Liver (tissue), 3 donors: ENCODE measurements around the gene SPECC1.

ENCODE experiments used
- CTCF ChIP-seq: fragments of 150-350 bp; IDR thresholded peaks from 2 replicates; pipeline ENCODE4 v1.5.1; 2017; ENCODE audit warnings: improper control_type of control experiment, low read depth, low read length; ENCODE audit not compliant: missing input control
- JUND ChIP-seq, 2 donors: IDR thresholded peaks; 2 replicates each; pipeline ENCODE4 v1.6.1; 2016; ENCODE audit warnings: antibody characterized with exemption in 2 of 2
- RAD21 ChIP-seq, 2 donors: IDR thresholded peaks; 2 replicates each; pipeline ENCODE4 v1.6.1; 2016; ENCODE audit warnings: antibody characterized with exemption in 2 of 2, mild to moderate bottlenecking in 2 of 2
- ZBTB33 ChIP-seq: IDR thresholded peaks from 2 replicates; pipeline ENCODE4 v1.6.1; 2016; ENCODE audit warnings: antibody characterized with exemption
- TF ChIP-seq, protein P1 (sequence below): IDR thresholded peaks from 2 replicates; pipeline ENCODE4 v1.6.1; 2016; ENCODE audit warnings: antibody characterized with exemption
- donor health status: healthy.
- donor health status: healthy.

DNA sequence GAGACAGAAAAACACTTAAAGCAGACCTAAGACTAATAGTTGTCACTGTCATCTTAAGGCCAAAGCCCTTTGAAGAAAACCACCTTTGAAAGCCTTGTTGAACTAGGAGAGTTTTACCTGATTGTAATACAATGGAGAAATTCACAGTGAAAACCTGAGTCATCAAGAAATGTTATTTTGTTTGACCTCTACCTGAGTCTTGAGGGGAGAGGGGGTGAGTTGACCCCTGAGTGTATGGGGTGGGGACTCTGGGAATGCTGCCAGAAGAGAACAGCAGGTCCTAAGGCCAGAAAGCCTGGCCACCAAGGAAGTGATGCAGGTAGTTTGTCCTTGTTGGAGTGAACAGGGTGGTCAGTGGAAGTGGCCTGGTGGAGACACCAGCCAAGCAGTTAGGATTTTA, 204.3 kb downstream of the SPECC1 start:
- TF ChIP-seq CTCF (no peak), ZBTB33 (no peak), JUND (IDR thresholded peaks at IDR 0.05) (no peak), RAD21 (IDR thresholded peaks at IDR 0.05) (no peak)
- TF ChIP-seq, protein P1, sequence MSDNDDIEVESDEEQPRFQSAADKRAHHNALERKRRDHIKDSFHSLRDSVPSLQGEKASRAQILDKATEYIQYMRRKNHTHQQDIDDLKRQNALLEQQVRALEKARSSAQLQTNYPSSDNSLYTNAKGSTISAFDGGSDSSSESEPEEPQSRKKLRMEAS, result no peak
